Stimulated activated CD8-positive, alpha-beta memory T cell treated with anti-CD3 and anti-CD28 coated beads, Interleukin-15, amount 100 ng/mL, for 4 hours (primary cell): ENCODE measurements around the gene PARD3B.

Source experiments
- DNase-seq, 2 donors: peaks; one replicate each; pipeline ENCODE4 v3.0.0-alpha.2; 2020; ENCODE audit warnings: low read depth in 2 of 2

The PARD3B gene

GRCh38 chr2:204696124-204696523, 150.8 kb downstream of the PARD3B start:
- no peak for DNase-seq

DNA sequence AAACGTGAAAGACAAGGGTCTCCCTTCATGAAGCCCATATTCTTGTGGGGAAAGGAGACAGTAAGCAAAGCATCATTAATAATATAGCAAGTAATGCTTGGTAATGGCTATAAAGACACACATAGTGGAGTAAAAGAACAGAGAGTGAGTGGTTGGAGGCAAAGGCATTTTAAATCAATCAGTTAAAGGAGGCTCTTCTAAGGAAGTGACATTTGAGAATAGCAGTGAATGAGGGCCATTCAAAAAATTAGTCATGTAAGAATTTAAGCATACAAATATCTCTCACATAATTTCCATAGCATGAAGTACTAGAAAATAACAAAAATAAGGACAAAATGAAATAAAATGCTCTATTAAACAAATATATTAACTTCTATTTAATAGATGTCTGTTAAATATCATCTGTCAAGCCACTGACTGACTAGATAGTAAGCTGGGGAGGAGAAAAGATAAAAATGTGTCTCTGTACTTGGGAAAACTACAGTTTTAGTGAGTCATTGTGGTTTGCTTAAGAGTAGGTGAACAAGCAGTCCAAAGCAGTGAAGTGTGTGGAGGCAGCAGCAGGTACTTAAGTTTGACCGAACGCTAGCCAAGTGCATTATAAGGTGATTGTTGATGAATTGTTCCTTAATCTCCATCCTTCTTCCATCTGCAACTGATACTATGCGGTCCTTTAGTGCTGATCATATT, 160.1 kb downstream of the PARD3B start:
- DNase-seq = no peak

DNA sequence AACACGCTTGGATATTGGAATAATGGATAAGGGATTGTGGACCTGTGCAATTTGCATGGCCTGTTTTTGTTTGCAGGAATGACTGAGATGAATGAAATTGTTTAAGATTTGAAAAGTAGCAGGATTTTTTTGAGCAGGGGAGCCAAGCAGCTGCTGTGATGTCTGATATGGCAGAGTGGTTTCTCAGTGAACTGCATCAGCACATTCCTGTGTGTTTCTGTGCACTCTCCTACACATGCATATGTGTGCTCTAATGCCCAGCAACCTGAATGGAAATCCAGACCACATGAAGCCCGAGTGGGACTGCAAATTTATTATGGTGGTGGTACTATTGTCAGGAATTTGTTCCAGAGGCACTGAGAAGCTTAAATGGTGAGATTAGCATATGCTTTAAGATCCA, 161.7 kb downstream of the PARD3B start:
- DNase-seq = no peak

DNA sequence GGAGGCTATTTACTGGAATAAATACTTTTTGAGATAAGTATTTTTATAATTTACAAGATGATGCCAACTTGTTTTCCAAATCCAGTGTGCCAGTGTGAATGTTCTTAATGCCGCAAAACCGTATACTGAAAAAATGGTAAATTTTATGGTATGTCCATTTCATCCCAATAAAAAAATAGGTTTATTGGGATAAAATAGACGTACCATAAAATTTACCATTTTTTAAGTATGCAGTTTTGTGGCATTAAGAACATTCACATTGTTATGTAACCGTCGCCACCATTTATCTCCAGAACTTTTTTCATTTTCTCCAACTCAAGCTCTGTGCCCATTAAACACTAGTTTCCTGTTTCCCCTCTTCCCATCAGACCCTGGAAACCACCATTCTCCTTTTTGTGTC, 167.9 kb downstream of the PARD3B start:
- DNase-seq = no peak

DNA sequence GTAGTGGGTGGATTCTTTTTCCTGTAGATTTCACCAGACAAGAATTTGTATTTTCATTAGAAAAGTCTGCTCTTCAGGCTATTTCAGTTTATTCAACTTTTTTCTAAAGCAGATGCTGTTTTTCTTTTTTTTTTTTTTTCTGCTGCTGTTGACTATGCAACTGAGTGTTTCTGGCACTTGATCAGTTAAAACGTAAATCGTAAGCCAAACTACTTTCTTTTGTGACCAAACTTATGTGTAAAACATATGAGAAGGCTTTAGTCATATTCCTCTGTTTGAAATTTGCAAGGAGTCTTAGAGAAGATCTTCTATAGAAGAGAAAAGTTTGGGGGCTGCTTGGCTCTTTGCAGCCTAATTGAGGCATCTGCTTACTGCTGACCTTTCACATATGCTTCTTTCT, 170.1 kb downstream of the PARD3B start:
- no peak for DNase-seq

DNA sequence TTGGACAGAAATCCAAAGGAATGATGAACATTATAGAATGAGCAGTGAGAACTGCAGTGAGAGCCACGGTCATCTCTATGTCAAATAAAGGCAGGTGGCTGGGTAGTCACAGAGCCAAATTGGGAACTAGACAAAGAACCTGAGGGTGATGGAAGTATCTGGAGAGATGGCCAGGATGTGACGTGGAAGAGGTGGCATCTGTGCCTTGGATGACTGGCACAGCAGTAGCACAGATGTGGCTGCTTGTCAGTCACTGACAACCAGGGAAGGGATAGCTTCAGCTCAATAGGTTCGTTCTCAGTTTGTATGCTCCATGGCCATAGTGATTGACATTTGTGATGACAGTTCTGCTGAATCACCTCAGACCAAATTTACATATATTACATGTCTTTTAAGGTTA, 172.3 kb downstream of the PARD3B start:
- DNase-seq = no peak

- no peak for DNase-seq
Measured at GRCh38 chr2:204718607-204719006, 173.3 kb downstream of the PARD3B start.

DNA sequence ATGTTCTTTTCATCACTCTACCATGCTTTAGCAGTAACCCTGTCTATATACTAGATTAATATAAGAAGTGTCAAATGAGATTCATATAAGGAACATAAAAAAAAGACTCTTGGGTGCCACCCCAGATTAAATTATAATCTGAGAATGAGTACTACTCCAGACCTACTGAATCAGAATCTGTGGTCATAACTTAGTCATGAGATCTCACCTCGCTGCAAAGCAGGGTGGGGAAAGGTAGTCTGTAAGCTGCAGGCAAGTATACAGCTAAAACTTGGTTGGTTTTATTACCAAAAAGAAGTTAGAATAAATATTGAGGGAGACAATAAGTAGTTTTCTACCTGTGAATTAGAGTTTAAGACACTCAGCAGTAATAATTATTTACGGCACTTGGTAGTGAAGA, 175.6 kb downstream of the PARD3B start:
- no peak for DNase-seq

DNA sequence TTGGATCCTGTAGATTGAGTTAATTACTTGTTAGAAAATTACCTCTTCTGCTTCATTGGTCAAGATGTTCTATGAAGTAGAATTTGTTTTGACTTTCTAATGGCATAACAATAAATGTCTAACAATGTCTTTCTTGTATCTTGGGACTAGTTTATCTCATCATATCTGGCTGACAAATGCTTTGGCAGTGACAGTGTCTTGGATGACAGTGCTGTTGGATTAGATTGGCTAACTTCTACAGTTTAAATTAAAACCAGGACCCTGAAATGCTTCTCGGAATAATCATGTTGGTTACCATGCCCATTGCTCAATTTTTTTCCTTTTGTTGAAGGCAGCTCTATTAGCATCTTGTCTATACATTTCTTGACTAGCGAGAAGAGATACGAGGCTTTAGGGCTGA, 176.9 kb downstream of the PARD3B start:
- DNase-seq = no peak

GRCh38 chr2:204722691-204723090, 177.4 kb downstream of the PARD3B start:
- DNase-seq = no peak

DNA sequence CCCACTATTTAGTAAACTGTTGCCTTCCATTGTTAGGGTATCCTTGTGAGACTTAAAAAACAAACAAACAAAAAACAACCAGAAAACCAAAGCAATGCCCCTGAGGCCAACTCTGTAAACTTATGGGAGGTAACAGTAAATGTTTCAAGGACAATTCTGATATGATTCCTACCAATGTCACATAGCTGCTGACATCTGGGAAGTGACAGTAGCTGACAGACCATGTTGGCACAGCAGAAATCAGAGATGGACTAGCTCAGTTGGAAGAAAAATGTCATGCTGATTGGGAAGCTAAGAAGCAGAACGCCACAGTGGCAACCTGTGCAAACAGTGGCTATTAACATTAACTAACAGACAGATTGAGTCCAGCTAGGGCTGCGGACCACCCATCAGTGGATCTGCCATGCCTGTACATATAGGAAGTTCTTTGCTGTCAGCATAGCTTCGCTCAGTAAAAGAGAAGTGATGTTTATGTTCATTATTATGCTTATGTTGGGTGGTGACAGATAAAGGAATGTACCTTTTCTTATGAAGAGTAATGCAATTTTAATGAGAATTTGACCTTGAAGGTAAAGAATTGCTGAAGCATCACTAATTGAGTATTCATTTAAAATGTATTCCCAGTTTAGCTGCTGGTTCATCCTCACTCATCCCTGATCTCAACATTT, 180.6 kb downstream of the PARD3B start:
- no peak for DNase-seq

DNA sequence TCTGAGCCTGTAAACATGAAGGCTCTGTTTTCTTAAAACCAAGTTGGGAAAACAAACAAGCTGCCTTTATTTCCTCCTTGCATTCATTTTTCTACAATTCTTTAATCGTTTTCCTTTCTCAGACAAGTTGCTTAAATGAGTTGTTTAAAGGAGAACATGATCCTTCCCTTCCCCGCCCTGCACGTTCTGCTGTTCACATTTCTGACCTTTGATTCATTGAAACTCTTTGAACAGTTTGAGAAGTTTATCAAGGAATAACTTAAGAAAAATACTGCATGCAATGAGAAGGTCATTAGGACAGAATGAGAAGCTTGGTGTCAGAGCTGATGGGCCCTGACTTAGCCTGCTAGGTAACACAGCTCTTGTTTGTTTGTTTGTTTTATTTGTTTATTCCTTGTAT, 181.6 kb downstream of the PARD3B start:
- no peak for DNase-seq

- no peak for DNase-seq
Measured at GRCh38 chr2:204727368-204727767, 182.1 kb downstream of the PARD3B start.

DNA sequence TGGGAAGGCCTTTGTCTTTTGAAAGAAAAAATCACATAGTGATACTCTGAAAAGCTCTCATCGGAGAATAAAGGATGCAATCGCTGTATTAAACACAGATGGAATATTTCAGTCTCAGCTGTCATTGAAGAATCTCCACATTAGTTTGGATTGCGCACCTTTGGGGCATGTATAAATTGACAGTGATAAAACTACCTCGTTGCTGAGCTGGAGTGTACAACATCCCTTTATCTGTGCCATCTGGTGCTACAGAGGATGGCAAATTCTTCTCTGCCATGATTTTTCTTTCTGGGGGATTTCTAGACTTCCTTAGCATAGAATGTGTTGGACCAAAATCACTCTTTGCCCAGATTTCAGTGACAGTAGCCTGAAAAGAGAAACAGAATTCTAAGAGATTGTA, 185.3 kb downstream of the PARD3B start:
- DNase-seq = no peak

DNA sequence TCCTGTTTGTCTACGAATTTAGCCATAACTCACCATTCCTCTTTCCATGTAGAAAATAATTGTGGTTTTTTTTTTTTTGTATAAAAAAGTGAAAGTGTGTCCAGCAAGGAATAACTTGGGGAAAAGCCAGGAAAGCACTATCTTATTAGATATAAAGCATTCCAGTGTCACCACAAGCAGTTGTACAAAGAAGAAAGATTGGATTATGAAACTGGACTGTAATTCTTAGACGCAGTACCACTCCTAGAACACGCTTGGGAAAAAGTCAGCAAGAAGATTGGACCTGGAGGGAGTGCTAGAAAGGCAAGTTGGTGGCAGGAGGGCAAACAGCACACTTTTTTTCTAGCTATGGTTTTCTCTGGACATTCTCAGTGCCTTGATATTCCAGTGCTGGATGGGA, 186.7 kb downstream of the PARD3B start:
- no peak for DNase-seq

- DNase-seq = no peak
Measured at GRCh38 chr2:204737296-204737695, 192.0 kb downstream of the PARD3B start.

DNA sequence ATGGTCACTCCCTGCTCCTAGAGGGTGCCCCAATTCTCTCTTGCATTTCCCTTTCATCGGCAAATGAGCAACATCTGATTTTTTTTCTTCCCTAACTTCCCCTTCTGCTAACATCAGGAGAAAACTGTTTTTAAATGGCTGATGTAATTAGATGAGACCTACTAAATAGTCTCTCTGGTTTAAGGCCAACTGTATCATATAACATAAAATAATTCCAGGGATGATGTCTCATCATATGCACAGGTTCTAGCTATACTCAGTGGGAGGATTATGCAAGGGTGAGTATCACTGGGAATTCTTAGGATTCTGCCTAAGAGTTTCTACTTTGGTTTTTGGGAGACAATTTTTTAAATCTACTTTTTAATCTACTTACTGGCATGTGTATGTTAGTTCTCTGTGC, 193.4 kb downstream of the PARD3B start:
- DNase-seq = no peak

DNA sequence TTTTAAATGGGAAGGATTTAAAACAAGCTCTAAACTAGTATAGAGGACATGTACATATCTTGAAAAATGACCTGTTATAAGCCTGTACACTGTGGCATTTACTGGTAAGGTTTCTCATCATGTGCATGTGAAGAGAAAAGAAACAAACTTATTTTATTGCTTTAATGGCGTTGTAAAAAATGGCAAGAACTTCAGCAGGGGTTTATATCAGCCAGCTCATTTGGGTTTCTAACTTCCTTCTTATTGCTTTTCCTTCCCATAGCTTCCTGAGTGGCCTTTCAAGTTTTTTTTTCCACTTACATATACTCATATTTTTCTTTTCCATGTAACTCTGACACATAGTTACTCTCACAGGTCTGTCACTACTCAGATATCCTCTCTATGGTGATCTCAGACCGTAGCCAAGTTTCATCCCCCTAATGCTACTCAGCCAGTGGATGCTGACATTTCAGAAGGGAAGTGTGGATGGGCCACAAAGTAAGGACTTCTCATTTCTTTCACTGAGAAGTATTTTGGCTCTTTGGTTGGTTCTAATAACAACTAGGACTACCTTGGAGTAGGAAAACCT, 198.2 kb downstream of the PARD3B start:
- no peak for DNase-seq

GRCh38 chr2:204744506-204744905, 199.2 kb downstream of the PARD3B start:
- no peak for DNase-seq

- DNase-seq = no peak
Measured at GRCh38 chr2:204748286-204748685, 203.0 kb downstream of the PARD3B start.

DNA sequence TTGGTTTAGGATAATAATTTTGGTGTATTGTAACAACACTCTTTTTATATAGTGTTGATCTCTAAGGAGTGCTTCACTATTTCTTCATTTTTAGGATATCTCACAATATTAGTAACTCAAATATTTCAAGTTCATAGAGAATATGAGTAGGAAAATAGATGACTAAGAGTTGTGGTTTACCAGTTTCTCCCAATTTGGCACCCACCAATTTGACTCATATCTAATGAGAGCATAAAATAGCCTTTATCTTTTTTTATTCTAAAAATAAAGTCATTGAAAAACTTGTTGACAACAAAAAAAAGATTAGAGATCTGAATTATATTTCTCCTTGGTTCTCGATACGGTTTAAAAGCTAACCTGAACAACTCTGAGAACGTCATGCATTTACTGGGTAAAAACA, 204.0 kb downstream of the PARD3B start:
- DNase-seq = no peak

GRCh38 chr2:204750389-204750788, 205.1 kb downstream of the PARD3B start:
- no peak for DNase-seq

DNA sequence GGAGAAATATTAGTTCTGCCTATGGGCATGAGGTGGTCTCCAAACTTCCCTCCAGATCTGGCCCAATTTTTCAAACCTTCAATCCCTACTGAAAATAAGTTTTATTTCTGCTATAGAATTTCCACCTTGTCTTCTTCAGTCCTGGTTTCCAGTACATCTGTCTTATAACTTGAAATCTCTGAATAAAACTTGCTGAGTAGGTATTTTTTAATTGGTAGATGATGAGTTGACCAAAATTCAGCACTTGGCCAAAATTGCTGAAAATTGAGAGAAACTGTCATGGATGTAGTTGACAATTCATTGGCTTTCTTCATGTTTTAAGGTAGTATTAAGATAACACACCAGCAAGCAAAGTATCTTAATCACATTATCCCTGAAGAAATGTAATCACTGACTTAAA, 206.2 kb downstream of the PARD3B start:
- no peak for DNase-seq
